Activated naive CD4-positive, alpha-beta T cell treated with anti-CD3 and anti-CD28 coated beads, Interleukin-2, amount 50 U/mL, for 72 hours (primary cell): ENCODE data around the gene FYCO1. TPM values are rescaled to one million over a fixed set of nuclear protein-coding genes. Genes with fewer than 3 reads are reported as not detected.
"Not testable (repeated sequence)": the region's sequence is repeated elsewhere in the genome, so short reads cannot be mapped to it uniquely, and the experiment has no call there.

Experiments used
- ATAC-seq, 2 donors: fragments of 150-1000 bp; cut with Tn5 transposase; 2 replicates each; pipeline ENCODE4 v1.10.0; 2021; ENCODE audit warnings: mild to moderate bottlenecking in 2 of 2, moderate library complexity in 2 of 2
- DNase-seq, 2 donors: peaks; one replicate each; pipeline ENCODE4 v3.0.0; 2021 to 2022; ENCODE audit warnings: low spot score in 2 of 2
- H3K27ac Mint-ChIP-seq, 2 donors: one replicate each; pipeline ENCODE4 v1.8.0; 2022; ENCODE audit warnings: mild to moderate bottlenecking in 2 of 2, mixed read lengths in 2 of 2
- H3K36me3 Mint-ChIP-seq, 2 donors: one replicate each; pipeline ENCODE4 v1.8.0; 2022; ENCODE audit warnings: mixed read lengths in 2 of 2
- H3K9me3 Mint-ChIP-seq, 2 donors: one replicate each; pipeline ENCODE4 v1.8.0; 2022; ENCODE audit warnings: mixed read lengths in 2 of 2
- total RNA-seq, 2 donors: library from RNA; stranded (reverse); gene quantifications; one replicate each; pipeline ENCODE4 v1.2.3, GENCODE V29; 2022

Gene FYCO1
- total RNA-seq, 2 donors from 2014 or later, result 4.4 to 18.1 TPM

GRCh38 chr3:46019707-46020106 lies 24.1 kb upstream of the FYCO1 start:
- peak; percentile 22 to 59 for DNase-seq
- no peak overlapping the region for H3K27ac Mint-ChIP-seq

GRCh38 chr3:46017720-46018119 lies 22.1 kb upstream of the FYCO1 start:
- ATAC-seq (peak in 1 of 2 donors; percentile 74), DNase-seq (peak in 1 of 2 donors; percentile 65)
- peaks cover 0 to 5% of the 10 kb centered on the region in 2 donors for H3K36me3 Mint-ChIP-seq
- peaks cover 0 to 4% of the 10 kb centered on the region in 2 donors for H3K9me3 Mint-ChIP-seq
- H3K27ac Mint-ChIP-seq, result no peak overlapping the region

More at GRCh38 chr3:46019707-46020106, 24.1 kb upstream of the FYCO1 start:
- ATAC-seq, result peak; percentile 82 to 90
- peaks cover 0 to 4% of the 10 kb centered on the region in 2 donors for H3K9me3 Mint-ChIP-seq
- H3K36me3 Mint-ChIP-seq, result peaks cover 0 to 5% of the 10 kb centered on the region in 2 donors

- Mint-ChIP-seq H3K9me3 (no peaks in the 10 kb centered on the region), H3K27ac (no peak overlapping the region), H3K36me3 (no peaks in the 10 kb centered on the region)
- DNase-seq (no peak), ATAC-seq (peak in 1 of 2 donors; percentile 5)
Measured at GRCh38 chr3:46013316-46014094, 17.9 kb upstream of the FYCO1 start.

GRCh38 chr3:46012246-46012645 lies 16.6 kb upstream of the FYCO1 start:
- no peaks in the 10 kb centered on the region for H3K36me3 Mint-ChIP-seq

GRCh38 chr3:46010519-46011113 lies 15.0 kb upstream of the FYCO1 start:
- DNase-seq (no peak), ATAC-seq (peak in 1 of 2 donors; percentile 71)
- Mint-ChIP-seq H3K9me3 (no peaks in the 10 kb centered on the region), H3K27ac (no peak overlapping the region), H3K36me3 (no peaks in the 10 kb centered on the region)

More at GRCh38 chr3:46012246-46012645, 16.6 kb upstream of the FYCO1 start:
- no peaks in the 10 kb centered on the region for H3K9me3 Mint-ChIP-seq
- no peak for ATAC-seq
- H3K27ac Mint-ChIP-seq, result no peak overlapping the region
- DNase-seq, result no peak

- Mint-ChIP-seq H3K36me3 (no peaks in the 10 kb centered on the region), H3K27ac (no peak overlapping the region), H3K9me3 (no peaks in the 10 kb centered on the region)
- DNase-seq (no peak), ATAC-seq (no peak)
Measured at GRCh38 chr3:46008058-46008457, 12.4 kb upstream of the FYCO1 start.

GRCh38 chr3:46007280-46007679 lies 11.7 kb upstream of the FYCO1 start:
- H3K27ac Mint-ChIP-seq, result no peak overlapping the region
- H3K36me3 Mint-ChIP-seq, result no peaks in the 10 kb centered on the region
- ATAC-seq, result no peak
- no peaks in the 10 kb centered on the region for H3K9me3 Mint-ChIP-seq
- no peak for DNase-seq

GRCh38 chr3:46006238-46007032 lies 10.8 kb upstream of the FYCO1 start:
- no peaks in the 10 kb centered on the region for H3K9me3 Mint-ChIP-seq
- DNase-seq, result no peak
- no peak overlapping the region for H3K27ac Mint-ChIP-seq
- ATAC-seq, result no peak
- no peaks in the 10 kb centered on the region for H3K36me3 Mint-ChIP-seq

- not testable (repeated sequence) for H3K27ac Mint-ChIP-seq, H3K36me3 Mint-ChIP-seq, H3K9me3 Mint-ChIP-seq, ATAC-seq, DNase-seq
Measured at GRCh38 chr3:46003706-46004105, 8.1 kb upstream of the FYCO1 start.

GRCh38 chr3:46001178-46001577 lies 5.6 kb upstream of the FYCO1 start:
- no peak overlapping the region for H3K27ac Mint-ChIP-seq
- ATAC-seq (no peak), DNase-seq (no peak)
- H3K36me3 Mint-ChIP-seq, result peaks cover 0 to 5% of the 10 kb centered on the region in 2 donors
- H3K9me3 Mint-ChIP-seq, result no peaks in the 10 kb centered on the region

- ATAC-seq, result no peak
- no peak for DNase-seq
- Mint-ChIP-seq H3K27ac (no peak overlapping the region), H3K36me3 (peaks cover 5 to 6% of the 10 kb centered on the region in 2 donors), H3K9me3 (no peaks in the 10 kb centered on the region)
Measured at GRCh38 chr3:45997942-45998341, 2.3 kb upstream of the FYCO1 start.

- not testable (repeated sequence) for DNase-seq, H3K27ac Mint-ChIP-seq, H3K36me3 Mint-ChIP-seq, H3K9me3 Mint-ChIP-seq, ATAC-seq
Measured at GRCh38 chr3:45997499-45997898, 1.9 kb upstream of the FYCO1 start.

- peak; percentile 61 to 67 for ATAC-seq
- peaks cover 5 to 26% of the 10 kb centered on the region in 2 donors for H3K36me3 Mint-ChIP-seq
- H3K9me3 Mint-ChIP-seq, result no peaks in the 10 kb centered on the region
- peak overlapping the region; percentile 50 to 87 for H3K27ac Mint-ChIP-seq
- DNase-seq, result peak; percentile 35 to 64
Measured at GRCh38 chr3:45994419-45995235, 997 bp downstream of the FYCO1 start.

GRCh38 chr3:45993421-45994027 lies 2.1 kb downstream of the FYCO1 start:
- peak; percentile 17 to 48 for ATAC-seq
- H3K9me3 Mint-ChIP-seq, result no peaks in the 10 kb centered on the region
- H3K36me3 Mint-ChIP-seq, result peaks cover 5 to 26% of the 10 kb centered on the region in 2 donors
- peak overlapping the region in 1 of 2 donors; percentile 47 for H3K27ac Mint-ChIP-seq
- DNase-seq, result no peak

- no peaks in the 10 kb centered on the region for H3K9me3 Mint-ChIP-seq
- peaks cover 5 to 32% of the 10 kb centered on the region in 2 donors for H3K36me3 Mint-ChIP-seq
- ATAC-seq (no peak), DNase-seq (no peak)
- H3K27ac Mint-ChIP-seq, result peak overlapping the region; percentile 47 to 60
Measured at GRCh38 chr3:45992821-45993221, 2.8 kb downstream of the FYCO1 start.
